ENCODE results near the gene CFAP74.

DNA sequence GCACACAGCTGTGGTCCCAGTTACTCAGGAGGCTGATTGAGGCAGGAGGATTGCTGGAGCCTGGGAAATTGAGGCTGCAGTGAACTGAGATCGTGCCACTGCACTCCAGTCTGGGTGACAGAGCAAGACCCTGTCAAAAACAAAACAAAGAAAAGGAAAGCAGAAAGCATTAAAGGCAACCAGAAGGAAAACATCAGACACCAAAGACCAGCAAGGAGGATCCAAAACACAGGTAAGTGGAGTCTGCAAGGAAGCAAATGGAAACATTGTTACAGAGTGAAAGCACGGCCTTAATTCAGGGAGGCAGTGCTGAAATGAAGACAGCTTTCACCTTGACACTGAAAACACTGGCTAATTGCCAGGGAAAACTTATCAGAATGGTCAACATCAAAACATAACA lies 40.8 kb downstream of the CFAP74 start:
- no peak for TF ChIP-seq SIN3A (IDR thresholded peaks at IDR 0.05; ENCODE audit: borderline replicate concordance in 2 of 2, control insufficient read depth in 1 of 2, low read depth in 2 of 2, low read length in 2 of 2)
- TF ChIP-seq RAD51 (IDR thresholded peaks at IDR 0.05; ENCODE audit: borderline replicate concordance, low read depth), result no peak
- no peak for TF ChIP-seq HNRNPLL (IDR thresholded peaks at IDR 0.05; ENCODE audit: low read depth, low read length, poor library complexity, severe bottlenecking)
- TF ChIP-seq NFATC3 (IDR thresholded peaks at IDR 0.05), result no peak
- TF ChIP-seq CEBPB (tag; IDR thresholded peaks at IDR 0.05), result no peak
- TF ChIP-seq KDM1A (IDR thresholded peaks at IDR 0.05), result no peak
